Measurements from ENCODE around the gene PPFIBP2.

- TF ChIP-seq CTCF (IDR thresholded peaks at IDR 0.05 in 8 of 11, conservative IDR thresholded peaks at IDR 0.05 in 3 of 11): no peak
- no peak for TF ChIP-seq POLR2AphosphoS5 (IDR thresholded peaks at IDR 0.05)
These were observed 21.5 kb upstream of the PPFIBP2 start for GRCh38 chr11:7492253-7492652.
